Measurements from ENCODE around the gene HERC4. TPM values are rescaled to one million over a fixed set of nuclear protein-coding genes. Genes with fewer than 3 reads are reported as not detected.

HERC4 gene
- total RNA-seq, 4 donors from 2014 or later = 49.5 to 91.6 (median 79.0) TPM

DNA sequence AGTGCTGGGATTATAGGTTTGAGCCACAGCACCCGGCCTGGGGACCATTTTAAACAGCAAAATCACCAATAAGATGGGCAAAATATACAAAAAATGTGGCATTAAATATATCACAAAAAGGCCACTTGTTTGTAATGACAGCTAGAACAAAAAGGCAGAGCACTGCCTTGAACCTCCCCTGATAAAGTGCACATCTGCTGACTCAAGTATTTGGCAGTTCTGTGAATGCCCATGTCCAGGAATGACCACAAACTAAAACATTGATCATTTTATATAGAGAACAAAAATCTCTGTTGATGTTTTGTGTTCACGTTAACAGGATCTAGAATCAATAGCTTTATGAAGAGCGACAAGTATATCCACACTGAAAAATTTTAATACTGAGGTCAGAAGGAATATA lies 21.5 kb downstream of the HERC4 start:
- no peaks in the 10 kb centered on the region for H3K9me3 ChIP-seq
- DNase-seq = no peak
- no peaks in the 10 kb centered on the region for H3K4me1 ChIP-seq
- H3K36me3 ChIP-seq = peaks cover 0 to 10% (median 0%) of the 10 kb centered on the region in 3 donors
- no peaks in the 10 kb centered on the region for H3K27me3 ChIP-seq
- H3K27ac ChIP-seq = no peak overlapping the region
- H3K4me3 ChIP-seq = no peak overlapping the region
- TF ChIP-seq, protein P1, sequence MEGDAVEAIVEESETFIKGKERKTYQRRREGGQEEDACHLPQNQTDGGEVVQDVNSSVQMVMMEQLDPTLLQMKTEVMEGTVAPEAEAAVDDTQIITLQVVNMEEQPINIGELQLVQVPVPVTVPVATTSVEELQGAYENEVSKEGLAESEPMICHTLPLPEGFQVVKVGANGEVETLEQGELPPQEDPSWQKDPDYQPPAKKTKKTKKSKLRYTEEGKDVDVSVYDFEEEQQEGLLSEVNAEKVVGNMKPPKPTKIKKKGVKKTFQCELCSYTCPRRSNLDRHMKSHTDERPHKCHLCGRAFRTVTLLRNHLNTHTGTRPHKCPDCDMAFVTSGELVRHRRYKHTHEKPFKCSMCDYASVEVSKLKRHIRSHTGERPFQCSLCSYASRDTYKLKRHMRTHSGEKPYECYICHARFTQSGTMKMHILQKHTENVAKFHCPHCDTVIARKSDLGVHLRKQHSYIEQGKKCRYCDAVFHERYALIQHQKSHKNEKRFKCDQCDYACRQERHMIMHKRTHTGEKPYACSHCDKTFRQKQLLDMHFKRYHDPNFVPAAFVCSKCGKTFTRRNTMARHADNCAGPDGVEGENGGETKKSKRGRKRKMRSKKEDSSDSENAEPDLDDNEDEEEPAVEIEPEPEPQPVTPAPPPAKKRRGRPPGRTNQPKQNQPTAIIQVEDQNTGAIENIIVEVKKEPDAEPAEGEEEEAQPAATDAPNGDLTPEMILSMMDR (IDR thresholded peaks at IDR 0.05) = no peak
- TF ChIP-seq POLR2A (IDR thresholded peaks at IDR 0.05) = no peak

DNA sequence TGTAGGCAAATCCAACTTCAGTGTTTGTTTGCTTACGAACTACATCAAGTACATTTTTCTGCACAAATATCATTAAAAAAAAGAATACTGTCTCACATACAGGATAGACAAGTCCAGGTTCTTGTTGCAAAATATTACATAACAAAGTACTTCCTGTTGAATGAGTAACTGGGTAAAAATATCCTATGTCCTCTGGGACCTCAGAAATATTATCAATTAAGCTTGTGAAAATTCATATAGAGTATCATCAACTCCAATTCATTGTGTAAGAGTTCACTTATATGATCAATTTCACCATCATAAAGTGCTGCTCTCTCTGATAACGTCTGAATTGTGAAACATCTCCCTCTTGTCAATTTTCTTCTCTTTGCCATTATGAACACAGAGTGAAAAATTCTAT lies 22.6 kb downstream of the HERC4 start:
- no peaks in the 10 kb centered on the region for H3K9me3 ChIP-seq
- H3K36me3 ChIP-seq = peaks cover 0 to 10% (median 0%) of the 10 kb centered on the region in 3 donors
- no peak for DNase-seq
- TF ChIP-seq POLR2A (IDR thresholded peaks at IDR 0.05) = no peak
- TF ChIP-seq, protein P1 (IDR thresholded peaks at IDR 0.05) = no peak
- H3K27me3 ChIP-seq = no peaks in the 10 kb centered on the region
- H3K27ac ChIP-seq = no peak overlapping the region
- H3K4me1 ChIP-seq = no peaks in the 10 kb centered on the region
- H3K4me3 ChIP-seq = no peak overlapping the region

DNA sequence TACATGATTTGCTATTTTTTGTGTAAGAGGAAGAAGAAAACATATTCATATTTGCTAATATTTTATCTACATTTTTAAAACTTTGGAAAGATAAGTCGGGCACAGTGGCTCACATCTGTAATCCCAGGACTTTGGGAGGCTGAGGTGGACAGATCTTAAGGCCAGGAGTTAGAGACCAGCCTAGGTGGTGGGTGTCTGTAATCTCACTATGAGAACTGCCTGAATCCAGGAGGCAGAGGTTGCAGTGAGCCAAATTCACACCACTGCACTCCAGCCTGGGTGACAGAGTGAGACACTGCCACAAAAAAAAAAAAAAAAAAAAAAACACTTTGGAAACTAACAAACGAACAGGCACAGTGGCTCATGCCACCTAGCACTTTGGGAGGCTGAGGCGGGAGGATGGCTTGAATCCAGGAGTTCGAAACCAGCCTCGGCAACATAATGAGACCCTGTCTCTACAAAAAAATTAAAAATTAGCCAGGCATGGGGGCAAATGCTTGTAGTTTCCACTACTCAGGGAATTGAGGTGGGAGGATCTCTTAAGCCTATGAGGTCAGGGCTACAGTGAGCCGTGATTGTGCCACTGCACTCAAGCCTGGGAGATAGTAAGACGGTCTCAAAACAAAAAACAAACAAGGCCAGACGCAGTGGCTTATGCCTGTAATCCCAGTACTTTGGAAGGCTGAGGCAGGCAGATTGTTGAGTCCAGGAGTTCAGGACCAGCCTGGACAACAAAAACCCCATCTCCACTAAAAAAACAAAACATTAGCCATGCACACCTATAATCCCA lies 25.6 kb downstream of the HERC4 start:
- Histone ChIP-seq H3K27ac (no peak overlapping the region), H3K9me3 (no peaks in the 10 kb centered on the region), H3K4me3 (no peak overlapping the region), H3K27me3 (no peaks in the 10 kb centered on the region), H3K4me1 (no peaks in the 10 kb centered on the region), H3K36me3 (no peaks in the 10 kb centered on the region)
- TF ChIP-seq, protein P1 (IDR thresholded peaks at IDR 0.05) = no peak
- no peak for TF ChIP-seq POLR2A (IDR thresholded peaks at IDR 0.05)
- no peak for DNase-seq

DNA sequence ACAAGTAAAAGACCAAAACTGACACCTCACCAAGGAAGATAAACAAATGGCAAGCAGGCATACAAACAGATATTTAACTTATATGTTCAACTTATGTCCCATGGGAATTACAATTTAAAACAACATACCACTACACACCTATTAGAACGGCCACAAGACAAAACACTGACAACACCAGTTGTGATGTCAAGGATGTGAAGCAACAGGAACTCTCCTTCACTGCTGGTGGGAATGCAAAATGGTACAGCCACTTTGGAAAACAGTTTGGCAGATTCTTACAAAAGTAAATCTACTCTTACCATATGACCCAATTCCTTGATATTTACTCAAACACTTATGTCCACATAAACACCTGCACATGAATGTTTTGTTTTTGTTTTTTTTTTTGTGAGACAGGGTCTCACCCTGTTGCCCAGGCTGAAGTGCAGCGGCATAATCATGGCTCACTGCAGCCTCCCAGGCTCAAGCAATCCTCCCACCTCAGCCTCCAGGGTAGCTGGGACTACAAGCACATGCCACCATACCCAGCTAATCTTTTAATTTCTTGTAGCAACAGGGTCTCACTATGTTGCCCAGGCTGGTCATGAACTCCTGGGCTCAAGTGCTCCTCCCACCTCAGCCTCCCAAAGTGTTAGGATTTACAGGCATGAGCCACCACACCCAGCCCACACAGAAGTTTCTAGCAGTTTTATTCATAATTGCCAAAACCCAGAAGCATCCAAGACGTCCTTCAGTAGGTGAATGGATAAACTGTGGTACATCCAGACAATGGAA lies 27.3 kb downstream of the HERC4 start:
- H3K4me1 ChIP-seq = no peaks in the 10 kb centered on the region
- H3K36me3 ChIP-seq = peaks cover 0 to 5% (median 0%) of the 10 kb centered on the region in 3 donors
- no peak overlapping the region for H3K4me3 ChIP-seq
- H3K9me3 ChIP-seq = no peaks in the 10 kb centered on the region
- no peak for DNase-seq
- H3K27ac ChIP-seq = no peak overlapping the region
- TF ChIP-seq, protein P1 (IDR thresholded peaks at IDR 0.05) = no peak
- no peak for TF ChIP-seq POLR2A (IDR thresholded peaks at IDR 0.05)
- no peaks in the 10 kb centered on the region for H3K27me3 ChIP-seq

DNA sequence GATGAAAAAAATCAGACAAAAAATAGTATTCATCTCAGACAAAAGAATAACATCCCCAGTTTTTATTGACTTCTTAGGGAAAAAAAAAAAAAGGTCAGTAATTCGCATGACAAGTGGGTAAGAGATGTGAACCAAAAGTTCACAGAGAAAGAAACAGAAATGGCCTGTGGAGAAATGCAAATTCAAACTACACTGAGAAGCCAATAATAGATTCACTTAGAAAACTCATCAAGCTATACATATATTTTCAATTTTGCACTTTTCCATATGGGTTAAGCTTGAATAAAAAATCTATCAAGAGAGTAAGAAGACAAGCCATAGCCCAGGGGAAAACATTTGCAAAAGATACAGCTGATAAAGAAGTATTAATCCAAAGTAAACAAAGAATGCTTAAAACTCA lies 28.0 kb downstream of the HERC4 start:
- no peaks in the 10 kb centered on the region for H3K9me3 ChIP-seq
- no peaks in the 10 kb centered on the region for H3K27me3 ChIP-seq
- peaks cover 0 to 5% (median 0%) of the 10 kb centered on the region in 3 donors for H3K36me3 ChIP-seq
- no peak for TF ChIP-seq POLR2A (IDR thresholded peaks at IDR 0.05)
- TF ChIP-seq, protein P1 (IDR thresholded peaks at IDR 0.05) = no peak
- H3K4me3 ChIP-seq = no peak overlapping the region
- no peaks in the 10 kb centered on the region for H3K4me1 ChIP-seq
- no peak overlapping the region for H3K27ac ChIP-seq
- DNase-seq = no peak

Measured in Peyer's patch (tissue), 4 donors.